Uterus (tissue), 4 donors: Measurements from ENCODE around the gene SOWAHA. TPM values are rescaled to one million over a fixed set of nuclear protein-coding genes. Genes with fewer than 3 reads are reported as not detected.

ENCODE experiments used
- DNase-seq, 2 donors: peaks; one replicate each; pipeline ENCODE4 v3.0.0-alpha.2; 2019 to 2020
- H3K27ac ChIP-seq, 2 donors: fragments of 200-600 bp; sonication (generic); 1 replicate in 1 of 2; 2 replicates in 1 of 2; pipeline ENCODE4 v1.5.1; 2016 to 2018
- H3K27me3 ChIP-seq, 2 donors: fragments of 200-600 bp; sonication (generic); one replicate each; pipeline ENCODE4 v1.5.1; 2018 to 2019; ENCODE audit warnings: control low read depth in 1 of 2
- H3K36me3 ChIP-seq, 2 donors: fragments of 200-600 bp; sonication (generic); one replicate each; pipeline ENCODE4 v1.5.1; 2019; ENCODE audit warnings: control low read depth in 1 of 2
- H3K4me1 ChIP-seq, 2 donors: fragments of 200-600 bp; sonication (generic); one replicate each; pipeline ENCODE4 v1.5.1; 2018 to 2019; ENCODE audit warnings: control low read depth in 1 of 2
- H3K4me3 ChIP-seq, 2 donors: fragments of 200-600 bp; sonication (generic); 1 replicate in 1 of 2; 2 replicates in 1 of 2; pipeline ENCODE4 v1.5.1; 2018 to 2019; ENCODE audit warnings: mild to moderate bottlenecking in 1 of 2
- H3K9me3 ChIP-seq, 2 donors: fragments of 200-600 bp; sonication (generic); one replicate each; pipeline ENCODE4 v1.5.1; 2019; ENCODE audit warnings: control low read depth in 1 of 2
- POLR2A ChIP-seq, 2 donors: fragments of 450-650 bp; IDR thresholded peaks; one replicate each; pipeline ENCODE4 v1.6.1; 2016; ENCODE audit warnings: antibody characterized with exemption in 2 of 2, mild to moderate bottlenecking in 1 of 2, moderate library complexity in 1 of 2
- intact Hi-C: fragments of 100-400 bp; cut with DNase I; formaldehyde crosslinking; loops from one replicate; pipeline ENCODE4 v1.15.1; 2023; ENCODE audit warnings: low total_unique reads
- total RNA-seq, 4 donors: library from RNA; depleted of rRNA in 3 of 4; stranded (reverse); fragments of >200 nt in 3 of 4; gene quantifications; one replicate each; pipeline versions ENCODE4 v1.1.0 to v1.2.4, GENCODE V29; 2014 to 2023
- TF ChIP-seq, protein P1 (sequence below), 4 experiments: fragments of 200-600 bp in 2 of 4; fragments of 450-650 bp in 2 of 4; sonication (generic) in 2 of 4; IDR thresholded peaks; one replicate each; pipeline ENCODE4 v1.5.1; 2016 to 2019; ENCODE audit warnings: antibody characterized with exemption in 4 of 4, mild to moderate bottlenecking in 2 of 4, moderate library complexity in 1 of 4
- donor health status: DM: yes; HTN: yes; CAD: no.

SOWAHA gene
- total RNA-seq, 4 donors from 2014 or later = under 0.01 to 0.14 (median 0.12) TPM; not detected in 1

DNA sequence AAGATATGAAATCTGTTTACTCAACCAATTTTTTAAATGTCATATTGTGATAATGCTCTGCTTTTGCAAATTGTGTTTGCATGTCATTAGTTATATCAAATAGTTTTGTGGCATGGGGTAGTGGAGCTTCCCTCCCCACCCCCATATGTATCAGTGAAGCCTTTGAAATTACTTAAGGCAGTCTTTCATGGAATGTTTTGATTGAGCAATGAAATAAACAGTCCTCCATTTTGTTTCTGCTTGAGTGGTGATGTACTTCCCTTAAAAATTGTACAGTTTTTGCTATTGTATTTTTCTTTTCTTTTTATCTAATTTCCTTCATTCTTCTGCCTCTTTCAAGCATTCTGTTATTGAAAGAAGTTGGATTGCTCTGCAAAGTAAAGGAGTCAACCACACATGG lies 3.5 kb downstream of the SOWAHA start:
- no peak for DNase-seq
- Histone ChIP-seq H3K36me3 (no peaks in the 10 kb centered on the region), H3K4me3 (no peak overlapping the region), H3K27me3 (peaks cover 15 to 27% of the 10 kb centered on the region in 2 donors), H3K9me3 (no peaks in the 10 kb centered on the region), H3K27ac (no peak overlapping the region), H3K4me1 (peaks cover 0 to 7% of the 10 kb centered on the region in 2 donors)
- TF ChIP-seq, protein P1, sequence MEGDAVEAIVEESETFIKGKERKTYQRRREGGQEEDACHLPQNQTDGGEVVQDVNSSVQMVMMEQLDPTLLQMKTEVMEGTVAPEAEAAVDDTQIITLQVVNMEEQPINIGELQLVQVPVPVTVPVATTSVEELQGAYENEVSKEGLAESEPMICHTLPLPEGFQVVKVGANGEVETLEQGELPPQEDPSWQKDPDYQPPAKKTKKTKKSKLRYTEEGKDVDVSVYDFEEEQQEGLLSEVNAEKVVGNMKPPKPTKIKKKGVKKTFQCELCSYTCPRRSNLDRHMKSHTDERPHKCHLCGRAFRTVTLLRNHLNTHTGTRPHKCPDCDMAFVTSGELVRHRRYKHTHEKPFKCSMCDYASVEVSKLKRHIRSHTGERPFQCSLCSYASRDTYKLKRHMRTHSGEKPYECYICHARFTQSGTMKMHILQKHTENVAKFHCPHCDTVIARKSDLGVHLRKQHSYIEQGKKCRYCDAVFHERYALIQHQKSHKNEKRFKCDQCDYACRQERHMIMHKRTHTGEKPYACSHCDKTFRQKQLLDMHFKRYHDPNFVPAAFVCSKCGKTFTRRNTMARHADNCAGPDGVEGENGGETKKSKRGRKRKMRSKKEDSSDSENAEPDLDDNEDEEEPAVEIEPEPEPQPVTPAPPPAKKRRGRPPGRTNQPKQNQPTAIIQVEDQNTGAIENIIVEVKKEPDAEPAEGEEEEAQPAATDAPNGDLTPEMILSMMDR (IDR thresholded peaks at IDR 0.05) = no peak
- no peak for TF ChIP-seq POLR2A (IDR thresholded peaks at IDR 0.05)
- intact Hi-C loops = no loop called here

DNA sequence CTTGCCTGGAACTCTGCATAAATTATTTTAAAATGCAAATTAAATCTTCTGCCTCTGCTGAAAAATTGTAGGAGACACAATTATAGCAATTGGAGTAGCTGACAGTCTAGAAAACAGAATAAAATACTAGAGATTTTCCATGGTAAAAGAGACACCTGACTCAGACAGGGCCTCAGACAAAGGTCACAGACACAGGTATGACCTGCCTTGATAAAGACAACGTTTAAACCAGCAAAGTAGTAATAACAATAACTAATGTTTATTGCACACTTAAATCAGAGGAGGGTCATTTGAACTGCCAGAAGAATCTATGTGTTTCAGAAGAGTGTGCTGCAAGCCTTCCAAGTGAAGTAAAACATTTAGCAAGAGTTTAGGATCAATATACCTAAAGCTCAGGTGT lies 3.9 kb downstream of the SOWAHA start:
- Histone ChIP-seq H3K9me3 (no peaks in the 10 kb centered on the region), H3K27ac (no peak overlapping the region), H3K36me3 (no peaks in the 10 kb centered on the region), H3K4me3 (no peak overlapping the region), H3K27me3 (peaks cover 10 to 23% of the 10 kb centered on the region in 2 donors), H3K4me1 (peaks cover 0 to 7% of the 10 kb centered on the region in 2 donors)
- TF ChIP-seq, protein P1 (IDR thresholded peaks at IDR 0.05) = no peak
- TF ChIP-seq POLR2A (IDR thresholded peaks at IDR 0.05) = no peak
- intact Hi-C loops = no loop called here
- no peak for DNase-seq

DNA sequence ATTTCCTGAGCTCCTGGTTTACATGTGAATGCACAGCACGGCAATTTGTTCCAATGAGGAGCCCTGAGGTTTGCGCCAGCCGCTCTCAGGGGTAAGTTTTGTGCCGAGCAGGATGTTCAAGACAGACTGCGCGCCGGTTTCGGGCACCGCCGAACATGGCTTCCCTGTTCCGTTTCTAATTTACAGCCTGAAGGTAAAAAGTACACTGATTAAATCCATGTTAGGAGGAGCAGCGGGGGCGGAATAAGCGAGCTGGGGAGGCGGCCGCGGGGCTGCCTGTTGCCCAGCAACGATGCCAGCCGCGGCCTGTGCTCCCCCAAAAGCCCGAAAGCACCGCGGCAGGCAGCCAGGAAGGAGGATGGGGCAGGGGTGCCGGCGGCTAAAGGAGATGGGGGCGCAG lies 6.4 kb downstream of the SOWAHA start:
- H3K27ac ChIP-seq = peak overlapping the region in 1 of 2 donors; percentile 30
- H3K4me1 ChIP-seq = peaks cover 0 to 3% of the 10 kb centered on the region in 2 donors
- H3K27me3 ChIP-seq = peaks cover 0 to 3% of the 10 kb centered on the region in 2 donors
- H3K9me3 ChIP-seq = no peaks in the 10 kb centered on the region
- intact Hi-C loops = no loop called here
- TF ChIP-seq POLR2A (IDR thresholded peaks at IDR 0.05) = no peak
- TF ChIP-seq, protein P1 (IDR thresholded peaks at IDR 0.05) = no peak
- DNase-seq = peak in 1 of 2 donors; percentile 21
- H3K36me3 ChIP-seq = no peaks in the 10 kb centered on the region
- H3K4me3 ChIP-seq = peak overlapping the region; percentile 9 to 11

DNA sequence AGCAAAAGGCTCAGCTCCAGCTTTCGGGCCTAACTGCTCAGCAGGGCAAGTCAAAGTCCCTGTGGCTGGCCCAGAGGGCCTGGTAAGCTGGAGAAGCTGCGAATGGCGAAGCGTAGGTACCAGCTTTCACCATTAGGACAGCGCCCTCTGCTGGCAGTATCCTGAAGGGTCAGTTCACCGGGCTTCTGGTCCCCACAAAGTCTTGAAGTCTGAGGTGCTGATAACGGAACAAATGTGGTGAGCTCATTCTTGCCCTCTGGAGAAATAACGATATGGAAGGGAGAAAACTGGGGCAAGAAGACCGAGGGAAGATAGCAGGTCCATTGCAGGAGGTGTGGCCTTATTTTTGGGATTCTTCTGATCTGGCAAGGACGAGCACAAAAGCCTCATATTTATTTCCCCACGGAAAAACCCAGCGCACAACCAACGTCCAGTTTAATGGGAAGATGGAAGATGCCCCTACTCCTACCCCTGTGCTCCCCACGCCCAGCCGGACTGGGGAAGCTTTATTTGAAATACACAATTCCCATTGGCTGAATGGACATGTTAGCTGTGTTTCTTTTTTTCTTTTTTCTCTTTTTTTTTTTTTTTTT lies 7.2 kb downstream of the SOWAHA start:
- H3K27ac ChIP-seq = peak overlapping the region in 1 of 2 donors; percentile 30
- intact Hi-C loops = loop anchor here (10.0 kb wide), 1 partner anchor 65 kb away; no protein-coding TSS in a partner anchor
- H3K4me1 ChIP-seq = peaks cover 0 to 3% of the 10 kb centered on the region in 2 donors
- no peak overlapping the region for H3K4me3 ChIP-seq
- no peaks in the 10 kb centered on the region for H3K27me3 ChIP-seq
- peak; percentile 86 to 91 for DNase-seq
- H3K36me3 ChIP-seq = no peaks in the 10 kb centered on the region
- no peaks in the 10 kb centered on the region for H3K9me3 ChIP-seq
- TF ChIP-seq, protein P1 (IDR thresholded peaks at IDR 0.05) = peak; percentile 84 to 86 (median 84)
- no peak for TF ChIP-seq POLR2A (IDR thresholded peaks at IDR 0.05)

DNA sequence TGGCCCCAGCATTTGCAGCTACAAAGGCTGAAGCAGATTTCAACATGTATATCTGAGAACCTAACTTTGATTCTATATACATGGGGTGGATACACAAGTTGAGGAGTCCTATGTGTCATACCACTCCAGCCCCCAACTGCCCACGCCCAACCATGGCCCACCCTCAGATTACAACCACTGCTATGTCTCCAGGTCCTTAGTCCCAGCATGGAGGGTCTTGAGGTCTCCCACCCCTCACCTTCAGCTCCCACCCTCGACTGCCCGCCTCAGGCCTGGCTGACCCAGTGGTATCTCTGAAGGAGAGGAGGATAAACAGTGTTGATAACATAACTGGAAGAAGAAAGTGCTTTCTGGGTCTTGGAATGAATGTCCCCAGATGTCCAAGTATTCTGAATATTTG lies 8.2 kb downstream of the SOWAHA start:
- H3K9me3 ChIP-seq = no peaks in the 10 kb centered on the region
- no peaks in the 10 kb centered on the region for H3K36me3 ChIP-seq
- intact Hi-C loops = loop anchor here (10.0 kb wide), 1 partner anchor 63 kb away; no protein-coding TSS in a partner anchor
- DNase-seq = no peak
- H3K27ac ChIP-seq = no peak overlapping the region
- H3K4me3 ChIP-seq = no peak overlapping the region
- TF ChIP-seq, protein P1 (IDR thresholded peaks at IDR 0.05) = no peak
- TF ChIP-seq POLR2A (IDR thresholded peaks at IDR 0.05) = no peak
- no peaks in the 10 kb centered on the region for H3K27me3 ChIP-seq
- peaks cover 0 to 3% of the 10 kb centered on the region in 2 donors for H3K4me1 ChIP-seq
